Measurements from ENCODE around the gene PDE7B. TPM values are rescaled to one million over a fixed set of nuclear protein-coding genes. Genes with fewer than 3 reads are reported as not detected.

The PDE7B gene
- total and polyA plus RNA-seq, 4 donors = 0.75 to 5.2 (median 1.3) TPM

GRCh38 chr6:135990439-135990838 lies 138.9 kb downstream of the PDE7B start:
- Histone ChIP-seq H3K27ac (ENCODE audit: low read depth in 1 of 2, low read length in 2 of 2) (no peak overlapping the region), H3K4me3 (ENCODE audit: low read depth in 1 of 3, low read length in 3 of 3) (no peak overlapping the region), H3K36me3 (ENCODE audit: control insufficient read depth in 4 of 4, insufficient read depth in 3 of 4, low read depth in 1 of 4, low read length in 3 of 4) (no peaks in the 10 kb centered on the region), H3K4me1 (ENCODE audit: control insufficient read depth in 4 of 4, insufficient read depth in 4 of 4, low read length in 3 of 4) (no peaks in the 10 kb centered on the region), H3K9me3 (ENCODE audit: control insufficient read depth in 4 of 4, low read length in 3 of 4) (peaks cover 0 to 2% (median 0%) of the 10 kb centered on the region in 4 donors), H3K9ac (ENCODE audit: low read depth in 1 of 2, low read length in 2 of 2) (no peak overlapping the region), H3K27me3 (ENCODE audit: control insufficient read depth in 4 of 4, insufficient read depth in 4 of 4, low read length in 3 of 4) (no peaks in the 10 kb centered on the region)
- no peak for TF ChIP-seq YY1 (IDR thresholded peaks at IDR 0.05)
- 85% methylated on average over 4 of the region's 4 CpGs for WGBS
- DNase-seq (ENCODE audit: low spot score) = no peak

GRCh38 chr6:135990855-135991464 lies 139.5 kb downstream of the PDE7B start:
- Histone ChIP-seq H3K9ac (ENCODE audit: low read depth in 1 of 2, low read length in 2 of 2) (no peak overlapping the region), H3K4me1 (ENCODE audit: control insufficient read depth in 4 of 4, insufficient read depth in 4 of 4, low read length in 3 of 4) (no peaks in the 10 kb centered on the region), H3K36me3 (ENCODE audit: control insufficient read depth in 4 of 4, insufficient read depth in 3 of 4, low read depth in 1 of 4, low read length in 3 of 4) (no peaks in the 10 kb centered on the region), H3K27me3 (ENCODE audit: control insufficient read depth in 4 of 4, insufficient read depth in 4 of 4, low read length in 3 of 4) (no peaks in the 10 kb centered on the region), H3K4me3 (ENCODE audit: low read depth in 1 of 3, low read length in 3 of 3) (no peak overlapping the region), H3K9me3 (ENCODE audit: control insufficient read depth in 4 of 4, low read length in 3 of 4) (no peaks in the 10 kb centered on the region), H3K27ac (ENCODE audit: low read depth in 1 of 2, low read length in 2 of 2) (no peak overlapping the region)
- TF ChIP-seq EGR1 (IDR thresholded peaks at IDR 0.05; ENCODE audit: low read depth in 2 of 2) = no peak
- TF ChIP-seq TAF1 (conservative IDR thresholded peaks at IDR 0.05) = no peak
- TF ChIP-seq MAX (IDR thresholded peaks at IDR 0.05) = no peak
- no peak for TF ChIP-seq NR2F2 (IDR thresholded peaks at IDR 0.05)
- DNase-seq (ENCODE audit: low spot score) = no peak
- WGBS = 83% methylated on average over 4 of the region's 4 CpGs

- H3K27ac ChIP-seq (ENCODE audit: low read depth in 1 of 2, low read length in 2 of 2) = no peak overlapping the region
- H3K4me3 ChIP-seq (ENCODE audit: low read depth in 1 of 3, low read length in 3 of 3) = no peak overlapping the region
- H3K9me3 ChIP-seq (ENCODE audit: control insufficient read depth in 4 of 4, low read length in 3 of 4) = no peaks in the 10 kb centered on the region
- no peak for DNase-seq (ENCODE audit: low spot score)
- 83% methylated on average over 2 of the region's 2 CpGs for WGBS
- no peaks in the 10 kb centered on the region for H3K36me3 ChIP-seq (ENCODE audit: control insufficient read depth in 4 of 4, insufficient read depth in 3 of 4, low read depth in 1 of 4, low read length in 3 of 4)
- no peaks in the 10 kb centered on the region for H3K4me1 ChIP-seq (ENCODE audit: control insufficient read depth in 4 of 4, insufficient read depth in 4 of 4, low read length in 3 of 4)
- no peak for TF ChIP-seq RXRA (IDR thresholded peaks at IDR 0.05)
- TF ChIP-seq EGR1 (IDR thresholded peaks at IDR 0.05; ENCODE audit: low read depth in 2 of 2) = no peak
- TF ChIP-seq NR2F2 (IDR thresholded peaks at IDR 0.05) = no peak
- TF ChIP-seq YY1 (IDR thresholded peaks at IDR 0.05) = no peak
- no peak for TF ChIP-seq ATF3 (IDR thresholded peaks at IDR 0.05)
- TF ChIP-seq JUND (IDR thresholded peaks at IDR 0.05) = no peak
- TF ChIP-seq MAX (IDR thresholded peaks at IDR 0.05) = no peak
- TF ChIP-seq HNF4A (conservative IDR thresholded peaks at IDR 0.05) = no peak
- TF ChIP-seq FOXA2 (IDR thresholded peaks at IDR 0.05) = no peak
- no peak for TF ChIP-seq RAD21 (IDR thresholded peaks at IDR 0.05)
- no peak for TF ChIP-seq SP1 (IDR thresholded peaks at IDR 0.05)
- TF ChIP-seq ZBTB33 (IDR thresholded peaks at IDR 0.05) = no peak
- TF ChIP-seq FOXA1 (IDR thresholded peaks at IDR 0.05) = no peak
- no peak overlapping the region for H3K9ac ChIP-seq (ENCODE audit: low read depth in 1 of 2, low read length in 2 of 2)
- H3K27me3 ChIP-seq (ENCODE audit: control insufficient read depth in 4 of 4, insufficient read depth in 4 of 4, low read length in 3 of 4) = no peaks in the 10 kb centered on the region
Observed at GRCh38 chr6:135992739-135993138, 141.2 kb downstream of the PDE7B start.
